Measurements from ENCODE around the gene KCTD15. TPM values are rescaled to one million over a fixed set of nuclear protein-coding genes. Genes with fewer than 3 reads are reported as not detected.

KCTD15 gene
- total and polyA plus RNA-seq, 2 of the 4 experiments (the other 2 are of a cell fraction) = 16.3 to 19.6 TPM

GRCh38 chr19:33770107-33770506 is 26.6 kb upstream of the KCTD15 start:
- Histone ChIP-seq H2AFZ (replicated peaks; ENCODE audit: low read length, poor library complexity) (no peak overlapping the region), H4K91ac (ENCODE audit: insufficient read depth, low read depth, low read length) (no peak overlapping the region), H3K27me3 (ENCODE audit: control insufficient read depth, insufficient read depth, low read length) (peaks cover 4% of the 10 kb centered on the region; the same call in 1 of the 2 replicates), H3K56ac (ENCODE audit: extremely low read depth, insufficient read depth, low read length) (no peak overlapping the region), H4K5ac (ENCODE audit: low read depth, low read length) (no peak overlapping the region), H2BK5ac (ENCODE audit: low read depth, low read length, poor library complexity, severe bottlenecking) (no peak overlapping the region), H3K4me3 (ENCODE audit: insufficient read depth, low read depth, low read length) (no peak overlapping the region), H3K79me1 (ENCODE audit: low read depth in 1 of 2, low read length in 2 of 2) (no peaks in the 10 kb centered on the region), H2BK15ac (ENCODE audit: low read depth, low read length) (no peak overlapping the region), H4K20me1 (ENCODE audit: insufficient read depth, low read length) (no peaks in the 10 kb centered on the region), H2BK20ac (ENCODE audit: low read depth, low read length) (no peak overlapping the region), H2AK9ac (replicated peaks; ENCODE audit: low read depth, low read length, poor library complexity) (no peak overlapping the region), H4K8ac (ENCODE audit: low read depth in 2 of 2, low read length in 2 of 2) (no peak overlapping the region), H3K9me1 (ENCODE audit: insufficient read depth, low read length) (no peaks in the 10 kb centered on the region), H3K36me3 (ENCODE audit: control insufficient read depth, insufficient read depth, low read length) (no peaks in the 10 kb centered on the region), H3K4me1 (ENCODE audit: control insufficient read depth, insufficient read depth, low read length) (no peaks in the 10 kb centered on the region), H3K4ac (ENCODE audit: low read depth, low read length) (no peak overlapping the region), H2BK120ac (ENCODE audit: low read depth, low read length) (no peak overlapping the region), H3K9ac (ENCODE audit: low read depth, low read length) (no peak overlapping the region), H3K14ac (replicated peaks; ENCODE audit: low read depth, low read length) (no peak overlapping the region), H3K9me3 (ENCODE audit: control insufficient read depth, insufficient read depth, low read length) (no peaks in the 10 kb centered on the region), H3K18ac (ENCODE audit: low read depth, low read length) (no peak overlapping the region), H3K23ac (ENCODE audit: low read depth, low read length) (no peak overlapping the region), H3K4me2 (ENCODE audit: low read depth, low read length) (no peak overlapping the region), H2AK5ac (ENCODE audit: low read depth, low read length) (no peak overlapping the region), H3K27ac (ENCODE audit: insufficient read depth, low read length) (no peak overlapping the region)
- POLR2A ChIA-PET (ENCODE audit: unreplicated experiment) = no interaction called here
- no peak for ATAC-seq (ENCODE audit: low read depth)
- no peak for TF ChIP-seq CEBPB (IDR thresholded peaks at IDR 0.05; ENCODE audit: low read depth, low read length)
- TF ChIP-seq ELK1 (IDR thresholded peaks at IDR 0.05; ENCODE audit: borderline replicate concordance, low read depth, low read length) = no peak
- TF ChIP-seq CTCF (conservative IDR thresholded peaks at IDR 0.05; ENCODE audit: low read depth, low read length) = no peak
- TF ChIP-seq MXI1 (IDR thresholded peaks at IDR 0.05; ENCODE audit: borderline replicate concordance, low read depth, low read length) = no peak
- TF ChIP-seq USF2 (IDR thresholded peaks at IDR 0.05; ENCODE audit: low read depth, low read length) = no peak
- no peak for TF ChIP-seq FOS (IDR thresholded peaks at IDR 0.05; ENCODE audit: low read depth, low read length)
- dilution Hi-C loops (cut with HindIII; ENCODE audit: low sequenced_read_pairs, unreplicated experiment) (no loop called here), in situ Hi-C loops (cut with MboI; ENCODE audit: low sequenced_read_pairs) (loop anchor here (5.0 kb wide), 1 partner anchor 343 kb away; no protein-coding TSS in a partner anchor), intact Hi-C loops (cut with micrococcal nuclease) (loop anchor here (5.0 to 10.0 kb wide), 2 partner anchors 248 to 645 kb away; partner anchors contain the start of gene PEPD)
- CTCF ChIA-PET = interaction anchor here (1.1 to 1.9 kb wide), 2 partner anchors 8 to 340 kb away, joined by 5 to 10 read pairs; no protein-coding TSS in a partner anchor
- BruUV-seq (replicated peaks) = no TSS peak
- no peak for DNase-seq
- 25% methylated on average over 2 of the region's 8 CpGs; no CpG with 5 or more reads in 1 of the 2 experiments for WGBS, 2 experiments (ENCODE audit: extremely low coverage in 2 of 2, insufficient read length in 1 of 2)

Measured in IMR-90 (cell line).